Measurements from ENCODE around the gene IL17RC.
"Not testable (repeated sequence)": the region's sequence is repeated elsewhere in the genome, so short reads cannot be mapped to it uniquely, and the experiment has no call there.

The IL17RC gene

GRCh38 chr3:9896755-9897407 is 20.0 kb upstream of the IL17RC start:
- DNase-seq: not testable (repeated sequence)

- no peak for DNase-seq
Observed at GRCh38 chr3:9897408-9898372, 19.2 kb upstream of the IL17RC start.

GRCh38 chr3:9898467-9899241 is 18.2 kb upstream of the IL17RC start:
- DNase-seq: no peak

DNA sequence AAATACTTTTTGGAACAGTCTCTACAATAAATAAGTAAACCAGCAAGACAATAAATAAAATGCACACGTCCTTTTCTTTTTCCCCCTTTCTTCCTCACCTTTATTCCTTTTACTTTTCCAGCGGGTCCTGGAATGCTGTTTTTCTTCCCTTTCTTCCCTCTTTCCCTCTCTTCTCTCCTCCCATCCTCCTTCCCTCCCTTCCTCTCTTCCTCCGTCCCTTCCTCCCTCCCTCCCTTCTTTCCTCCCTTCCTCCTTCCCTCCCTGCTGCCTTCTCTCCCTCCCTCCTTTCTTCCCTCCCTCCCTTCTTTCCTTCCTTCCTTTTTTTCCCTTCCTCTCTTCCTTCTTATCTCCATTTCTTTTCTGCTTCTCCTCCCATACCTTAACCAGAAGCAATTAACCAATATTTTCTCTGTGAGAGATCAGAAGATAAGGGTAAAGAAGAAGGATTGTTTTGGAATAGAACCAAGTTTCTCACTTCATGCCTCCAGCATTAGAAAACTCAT is 17.6 kb upstream of the IL17RC start:
- DNase-seq: no peak

GRCh38 chr3:9900965-9901415 is 15.9 kb upstream of the IL17RC start:
- not testable (repeated sequence) for DNase-seq

DNA sequence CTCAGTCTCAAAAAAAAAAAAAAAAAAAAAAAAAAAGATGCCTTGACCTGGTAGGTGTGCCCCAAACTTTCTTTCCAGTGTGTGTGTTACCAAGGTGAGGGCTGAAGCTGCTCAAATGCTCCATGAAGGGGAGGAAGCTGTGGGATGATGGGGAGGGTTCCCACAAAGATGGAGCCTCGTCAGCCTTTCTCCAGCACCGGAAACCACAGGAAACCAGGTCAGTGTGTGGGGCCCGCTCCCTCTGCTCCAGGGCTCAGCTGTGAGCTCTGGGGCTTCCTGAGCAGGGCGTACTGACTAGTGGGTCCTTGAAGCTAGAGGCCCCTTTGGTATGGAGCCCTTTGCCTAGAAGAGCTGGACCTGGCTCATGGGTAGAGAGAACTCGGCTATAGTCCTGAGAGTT is 14.9 kb upstream of the IL17RC start:
- DNase-seq: no peak

- DNase-seq: no peak
Observed at GRCh38 chr3:9902372-9903237, 14.3 kb upstream of the IL17RC start, which contains the start of gene IL17RE. TSS of gene IL17RE (plus strand) at chr3:9902848. CDS start at chr3:9902933, 85 bp downstream.

GRCh38 chr3:9903238-9903624 is 13.7 kb upstream of the IL17RC start:
- DNase-seq: no peak

DNA sequence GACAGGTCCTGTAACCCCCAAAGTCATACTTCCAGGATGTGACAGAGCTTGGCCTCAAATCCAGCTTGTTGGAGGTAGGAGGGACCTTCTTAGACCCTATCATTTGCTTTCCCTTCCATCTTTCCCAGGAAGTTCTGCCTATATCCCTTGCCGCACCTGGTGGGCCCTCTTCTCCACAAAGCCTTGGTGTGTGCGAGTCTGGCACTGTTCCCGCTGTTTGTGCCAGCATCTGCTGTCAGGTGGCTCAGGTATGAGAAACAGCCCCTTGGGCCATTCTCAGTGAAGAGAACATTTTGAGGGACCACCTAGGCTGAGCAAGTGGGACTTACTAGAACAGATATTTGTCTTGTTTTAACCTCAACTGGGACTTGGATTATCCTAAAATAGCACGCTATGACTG is 13.0 kb upstream of the IL17RC start:
- DNase-seq: peak; percentile 28

DNA sequence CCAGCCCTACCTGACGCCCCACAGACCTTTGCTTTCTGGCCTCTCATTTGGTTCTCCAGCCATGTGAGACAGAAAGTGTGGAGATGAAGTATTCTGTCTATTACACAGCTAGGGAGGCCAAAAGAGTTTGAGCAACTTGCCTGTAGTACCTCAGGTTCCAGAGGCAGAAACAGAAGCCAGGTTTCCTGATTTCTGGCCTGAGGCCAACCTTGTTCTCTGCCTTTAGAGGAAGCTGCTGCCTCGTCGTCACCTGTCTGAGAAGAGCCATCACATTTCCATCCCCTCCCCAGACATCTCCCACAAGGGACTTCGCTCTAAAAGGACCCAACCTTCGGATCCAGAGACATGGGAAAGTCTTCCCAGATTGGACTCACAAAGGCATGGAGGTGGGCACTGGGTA is 10.4 kb upstream of the IL17RC start:
- no peak for DNase-seq

GRCh38 chr3:9908286-9908685 is 8.6 kb upstream of the IL17RC start:
- no peak for DNase-seq

GRCh38 chr3:9909221-9910013 is 7.5 kb upstream of the IL17RC start:
- DNase-seq: no peak

GRCh38 chr3:9911863-9912262 is 5.0 kb upstream of the IL17RC start:
- DNase-seq: no peak

DNA sequence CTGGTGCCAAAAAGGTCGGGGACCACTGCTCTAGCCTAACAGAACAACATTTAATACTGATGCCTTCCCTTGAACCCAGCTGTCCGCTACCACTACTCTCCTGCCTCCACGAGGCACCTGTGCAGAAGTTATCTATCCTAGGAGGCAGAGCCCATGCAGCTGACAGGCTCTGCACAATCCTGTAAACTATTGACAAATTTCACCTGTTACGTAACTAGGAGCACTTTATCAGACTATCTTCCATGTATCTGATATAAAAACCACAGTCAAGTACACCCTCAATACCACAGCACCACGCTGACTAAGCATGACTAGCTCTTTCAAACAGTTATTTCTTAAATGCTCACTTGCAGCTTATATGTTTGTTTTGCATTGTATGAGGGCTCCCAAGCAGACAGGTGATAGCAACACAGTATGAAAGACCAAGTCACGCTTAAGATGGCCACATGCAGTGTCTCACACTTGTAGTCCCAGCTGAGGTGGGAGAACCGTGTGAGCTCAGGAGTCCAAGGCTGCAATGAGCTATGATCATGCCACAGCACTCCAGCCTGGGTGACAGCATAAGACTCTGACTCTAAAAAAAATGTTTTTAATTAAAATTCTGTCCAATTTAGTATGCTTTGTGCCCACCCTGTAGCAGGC is 4.5 kb upstream of the IL17RC start:
- DNase-seq: no peak

- DNase-seq: no peak
Observed at GRCh38 chr3:9913601-9914000, 3.3 kb upstream of the IL17RC start.

DNA sequence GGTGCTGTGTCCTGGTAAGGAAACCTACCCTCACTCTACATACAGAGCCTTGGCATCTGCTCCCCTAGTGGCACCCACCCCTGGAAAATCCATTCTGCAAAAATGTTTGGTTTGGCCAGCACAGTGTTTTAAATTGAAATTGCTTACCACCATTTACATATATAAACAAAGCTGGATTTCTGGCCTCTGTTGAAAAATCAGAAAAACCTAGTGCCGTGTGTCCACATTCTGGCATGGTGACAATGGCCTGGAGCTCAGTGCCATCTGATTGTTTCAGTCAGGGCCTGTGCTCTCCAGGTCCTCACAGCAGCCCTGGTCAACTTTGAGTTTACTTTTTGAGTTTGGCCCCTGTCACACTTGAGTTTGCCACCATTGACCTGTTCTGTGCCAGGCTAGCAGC is 2.9 kb upstream of the IL17RC start:
- no peak for DNase-seq

DNA sequence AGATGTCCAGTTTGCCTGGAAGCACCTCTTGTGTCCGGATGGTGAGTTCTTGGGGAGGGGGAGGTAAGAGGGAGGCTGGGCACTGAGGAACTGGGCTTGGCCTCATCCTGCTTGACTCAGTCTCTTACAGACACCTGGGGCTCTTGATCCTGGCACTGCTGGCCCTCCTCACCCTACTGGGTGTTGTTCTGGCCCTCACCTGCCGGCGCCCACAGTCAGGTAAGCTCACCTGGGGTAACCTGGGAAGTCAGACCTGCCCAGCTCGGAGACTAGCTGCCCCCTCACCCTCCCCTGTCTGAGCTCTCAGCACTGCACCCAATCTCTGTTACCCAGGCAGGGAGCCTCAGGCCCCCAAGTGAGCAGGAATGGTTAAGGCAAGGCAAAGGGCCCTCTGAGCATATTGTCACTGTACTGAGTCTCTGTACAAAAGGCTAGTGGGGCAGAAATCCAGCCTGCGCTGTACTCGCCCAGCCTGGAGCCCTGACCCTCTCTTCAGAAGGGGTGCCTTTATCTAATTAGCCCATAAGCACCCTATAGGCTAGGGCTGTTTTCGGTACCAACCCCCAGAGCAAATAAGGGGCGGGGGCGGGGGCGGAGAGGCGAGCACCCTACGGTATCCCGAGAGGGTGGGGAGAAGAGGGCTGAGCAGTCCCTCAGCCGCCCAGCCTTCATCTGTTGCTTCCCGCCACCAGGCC is 2.2 kb upstream of the IL17RC start:
- DNase-seq: peak; percentile 30

- peak; percentile 32 for DNase-seq
Observed at GRCh38 chr3:9915254-9916141, 1.4 kb upstream of the IL17RC start.

DNA sequence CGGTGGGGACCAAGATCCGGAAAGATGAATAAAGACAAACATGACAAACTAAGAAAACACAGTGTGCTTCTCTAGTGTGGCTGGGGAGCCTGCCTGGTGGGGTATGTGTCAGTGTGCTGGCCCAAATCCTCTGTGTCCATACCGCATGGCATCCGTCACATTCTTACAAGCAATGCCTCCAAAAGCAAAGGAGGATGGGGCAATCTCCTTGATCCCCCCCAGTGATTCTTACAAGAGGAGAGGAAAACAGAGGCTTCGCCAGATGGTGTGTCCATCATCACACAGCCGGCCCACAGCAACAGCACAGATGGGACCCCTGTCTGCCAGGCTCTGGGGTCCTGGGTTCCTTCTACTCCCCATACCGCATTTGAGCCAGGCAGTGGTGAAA is 558 bp upstream of the IL17RC start:
- DNase-seq: peak; percentile 38
